SK-N-SH (cell line): Measurements from ENCODE around the gene TMCO4.

ENCODE experiments used
- CTCF ChIP-seq: fragments of 200-600 bp; sonication (generic); IDR thresholded peaks from 2 replicates; pipeline ENCODE4 v1.6.1; 2017; ENCODE audit warnings: antibody characterized with exemption, mild to moderate bottlenecking, moderate library complexity
- EP300 ChIP-seq, 2 experiments: IDR thresholded peaks; 2 replicates each; pipeline versions ENCODE4 v1.4.0 to v1.6.1; 2012; ENCODE audit warnings: borderline replicate concordance in 1 of 2, low read depth in 1 of 2, low read length in 1 of 2
- EZH2phosphoT487 ChIP-seq: fragments of 200-600 bp; sonication (generic); IDR thresholded peaks from 2 replicates; pipeline ENCODE4 v1.6.1; 2017; ENCODE audit warnings: low read depth, mixed run types, mild to moderate bottlenecking, antibody characterized with exemption, moderate library complexity, borderline replicate concordance
- FOXJ3 ChIP-seq: sonication (generic); formaldehyde crosslinking; IDR thresholded peaks from 2 replicates; pipeline ENCODE4 v1.5.1; 2020; ENCODE audit warnings: mild to moderate bottlenecking, missing genetic modification reagents
- JUND ChIP-seq: IDR thresholded peaks from 2 replicates; pipeline ENCODE4 v1.4.0; 2012
- PBX3 ChIP-seq: IDR thresholded peaks from 2 replicates; pipeline ENCODE4; 2012
- RXRA ChIP-seq: IDR thresholded peaks from 2 replicates; pipeline ENCODE4 v1.4.0; 2012; ENCODE audit warnings: low read depth, mild to moderate bottlenecking, borderline replicate concordance
- SMC3 ChIP-seq: IDR thresholded peaks from 2 replicates; pipeline ENCODE4 v1.6.1; 2012; ENCODE audit warnings: low read depth, low read length, improper control_type of control experiment
- TCF12 ChIP-seq: IDR thresholded peaks from 2 replicates; pipeline ENCODE4 v1.4.0; 2012

- TF ChIP-seq CTCF (no peak), EZH2phosphoT487 (no peak), RXRA (no peak), JUND (no peak), TCF12 (no peak), PBX3 (no peak), FOXJ3 (CRISPR knock-in tag) (no peak), EP300 (IDR thresholded peaks at IDR 0.05; ENCODE audit: borderline replicate concordance in 1 of 2, low read depth in 1 of 2, low read length in 1 of 2) (no peak), SMC3 (no peak)
These were observed 31.1 kb downstream of the TMCO4 start for GRCh38 chr1:19768353-19769210.
